HL-60/S4 treated with retinoic acid at 250 ng/mL for 4 days and 3 days (cell line): Measurements from ENCODE around the gene PDIK1L.
"Not testable (repeated sequence)": the region's sequence is repeated elsewhere in the genome, so short reads cannot be mapped to it uniquely, and the experiment has no call there.

Experiments
- in situ Hi-C: fragments of 300-500 bp; cut with MboI; formaldehyde crosslinking; loops from 2 replicates; pipeline ENCODE4 v1.7.0; 2022; ENCODE audit warnings: low sequenced_read_pairs

Gene PDIK1L

GRCh38 chr1:26089125-26089524, 22.5 kb upstream of the PDIK1L start:
- in situ Hi-C loops, result no loop called here

- in situ Hi-C loops, result no loop called here
These were observed 20.7 kb upstream of the PDIK1L start for GRCh38 chr1:26090893-26091292.

- in situ Hi-C loops, result no loop called here
These were observed 19.2 kb upstream of the PDIK1L start for GRCh38 chr1:26092422-26092821.

- in situ Hi-C loops, result not testable (repeated sequence)
These were observed 18.1 kb upstream of the PDIK1L start for GRCh38 chr1:26093569-26093968.

DNA sequence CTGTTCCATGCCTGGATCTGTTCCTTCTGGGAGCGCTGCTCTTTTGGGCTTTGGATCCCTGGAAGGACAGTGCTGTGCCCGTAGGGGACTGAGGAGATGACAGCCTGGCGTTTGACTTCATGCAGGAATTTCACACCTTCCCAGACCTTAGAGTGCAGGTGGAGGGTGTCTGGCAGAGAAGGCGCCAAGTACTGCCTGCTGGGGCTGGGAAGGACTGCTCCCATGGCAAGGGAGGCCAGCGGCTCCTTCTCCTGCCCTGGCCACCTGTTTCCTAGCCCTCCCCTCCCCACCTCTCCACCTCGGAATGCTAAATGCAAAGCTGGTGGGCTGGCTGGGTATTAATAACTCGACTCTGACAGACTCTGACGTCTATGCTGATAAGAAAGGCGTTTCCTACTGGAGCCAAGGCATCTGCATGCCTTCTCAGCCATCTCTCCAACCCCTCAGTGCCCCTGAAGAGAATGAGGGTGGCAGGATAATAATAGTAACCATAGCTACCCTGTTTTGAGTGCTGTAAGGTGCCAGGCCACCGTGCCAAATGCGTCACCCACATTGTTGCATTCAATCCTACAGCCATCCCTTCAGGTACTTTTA, 17.5 kb upstream of the PDIK1L start:
- in situ Hi-C loops, result no loop called here

GRCh38 chr1:26094677-26095383, 16.8 kb upstream of the PDIK1L start:
- in situ Hi-C loops, result no loop called here

DNA sequence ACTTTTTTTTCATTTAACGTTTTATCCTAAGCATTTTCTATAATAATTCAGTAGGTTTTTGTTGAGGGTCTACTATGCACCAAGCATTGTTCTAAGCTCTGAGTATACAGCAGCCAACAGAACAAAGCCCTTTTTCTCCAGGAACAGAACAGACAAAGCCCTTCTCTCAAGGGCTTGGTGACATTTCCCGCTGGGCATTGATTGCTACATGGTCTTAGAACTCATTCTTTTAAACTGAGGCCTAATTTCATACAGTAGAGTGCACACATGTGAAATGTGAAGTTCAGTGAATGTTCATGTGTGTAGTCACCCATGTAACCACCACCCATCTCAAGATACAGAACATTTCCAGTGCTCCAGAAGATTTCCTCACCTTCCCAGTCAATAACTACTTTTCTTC, 15.2 kb upstream of the PDIK1L start:
- in situ Hi-C loops, result no loop called here

GRCh38 chr1:26097696-26098095, 13.9 kb upstream of the PDIK1L start:
- in situ Hi-C loops, result no loop called here

- in situ Hi-C loops, result no loop called here
These were observed 13.0 kb upstream of the PDIK1L start for GRCh38 chr1:26098602-26099001.

DNA sequence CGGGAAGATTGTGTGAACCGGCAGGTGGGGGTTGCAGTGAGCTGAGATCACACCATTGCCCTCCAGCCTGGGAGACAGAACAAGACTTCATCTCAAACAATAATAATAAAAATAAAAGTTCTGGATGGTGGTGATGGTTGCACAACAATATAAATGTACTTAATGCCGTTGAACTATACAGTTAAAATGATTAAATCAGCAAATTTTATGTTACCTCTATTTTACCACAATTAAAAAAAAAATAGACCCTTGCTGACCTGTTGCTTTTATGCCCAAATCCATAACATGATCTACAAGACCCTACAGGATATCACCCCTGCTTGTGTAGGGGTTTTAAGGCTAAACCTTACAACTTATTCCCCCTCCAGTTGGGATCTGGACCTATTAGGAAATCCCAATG, 11.8 kb upstream of the PDIK1L start:
- in situ Hi-C loops, result no loop called here

DNA sequence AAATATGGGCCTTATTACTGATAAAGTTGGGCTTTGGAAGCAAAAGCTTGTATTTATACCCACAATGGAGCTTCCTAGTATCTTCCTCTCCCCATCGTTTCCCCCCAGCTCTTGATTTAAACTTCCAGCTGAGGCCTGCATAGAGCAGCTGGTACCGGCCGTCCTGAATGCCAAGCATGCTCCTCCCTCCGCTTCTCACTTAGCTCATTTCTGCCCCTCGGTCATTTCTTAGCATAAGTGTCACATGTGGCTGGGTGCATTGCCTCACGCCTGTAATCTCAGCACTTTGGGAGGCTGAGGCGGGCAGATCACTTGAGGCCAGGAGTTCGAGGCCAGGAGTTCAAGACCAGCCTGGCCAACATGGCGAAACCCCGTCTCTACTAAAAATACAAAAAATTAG, 11.4 kb upstream of the PDIK1L start:
- in situ Hi-C loops, result not testable (repeated sequence)

GRCh38 chr1:26102119-26102518, 9.5 kb upstream of the PDIK1L start:
- in situ Hi-C loops, result no loop called here

DNA sequence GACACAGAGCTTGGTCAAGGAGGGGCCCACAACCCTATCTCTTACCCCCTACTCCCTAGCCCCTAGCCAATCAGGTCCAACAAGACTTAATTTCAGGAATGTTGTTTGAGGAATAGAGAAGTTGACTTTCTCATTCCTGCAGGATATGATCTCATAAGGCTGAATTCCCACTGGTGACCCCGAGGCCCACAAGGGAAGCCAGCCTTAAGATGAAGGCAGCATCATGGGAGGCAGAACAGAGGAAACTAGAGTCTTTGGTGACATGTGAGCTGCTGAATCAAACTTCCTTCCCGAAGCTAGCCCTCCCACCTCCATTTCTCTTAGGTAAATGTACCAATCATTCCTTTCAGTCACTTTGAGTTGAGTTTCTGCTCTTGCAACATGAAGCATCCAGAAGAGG, 9.1 kb upstream of the PDIK1L start:
- in situ Hi-C loops, result no loop called here

DNA sequence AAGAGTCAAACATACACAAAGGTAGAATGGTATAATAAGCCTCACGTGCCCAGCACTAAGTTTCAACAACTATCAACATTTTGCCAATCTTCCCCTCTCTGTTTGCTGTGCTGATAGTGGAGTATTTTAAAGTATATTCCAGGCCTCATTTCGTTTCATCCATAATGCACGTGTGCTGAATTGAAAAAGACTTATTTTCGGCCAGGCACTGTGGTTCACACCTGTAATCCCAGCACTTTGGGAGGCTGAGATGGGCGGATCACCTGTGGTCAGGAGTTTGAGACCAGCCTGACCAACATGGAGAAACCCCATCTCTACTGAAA, 6.4 kb upstream of the PDIK1L start:
- in situ Hi-C loops, result not testable (repeated sequence)

- in situ Hi-C loops, result loop anchor here (5.0 kb wide), 1 partner anchor 38 kb away; no protein-coding TSS in a partner anchor
These were observed 2.1 kb upstream of the PDIK1L start for GRCh38 chr1:26109229-26110164.

DNA sequence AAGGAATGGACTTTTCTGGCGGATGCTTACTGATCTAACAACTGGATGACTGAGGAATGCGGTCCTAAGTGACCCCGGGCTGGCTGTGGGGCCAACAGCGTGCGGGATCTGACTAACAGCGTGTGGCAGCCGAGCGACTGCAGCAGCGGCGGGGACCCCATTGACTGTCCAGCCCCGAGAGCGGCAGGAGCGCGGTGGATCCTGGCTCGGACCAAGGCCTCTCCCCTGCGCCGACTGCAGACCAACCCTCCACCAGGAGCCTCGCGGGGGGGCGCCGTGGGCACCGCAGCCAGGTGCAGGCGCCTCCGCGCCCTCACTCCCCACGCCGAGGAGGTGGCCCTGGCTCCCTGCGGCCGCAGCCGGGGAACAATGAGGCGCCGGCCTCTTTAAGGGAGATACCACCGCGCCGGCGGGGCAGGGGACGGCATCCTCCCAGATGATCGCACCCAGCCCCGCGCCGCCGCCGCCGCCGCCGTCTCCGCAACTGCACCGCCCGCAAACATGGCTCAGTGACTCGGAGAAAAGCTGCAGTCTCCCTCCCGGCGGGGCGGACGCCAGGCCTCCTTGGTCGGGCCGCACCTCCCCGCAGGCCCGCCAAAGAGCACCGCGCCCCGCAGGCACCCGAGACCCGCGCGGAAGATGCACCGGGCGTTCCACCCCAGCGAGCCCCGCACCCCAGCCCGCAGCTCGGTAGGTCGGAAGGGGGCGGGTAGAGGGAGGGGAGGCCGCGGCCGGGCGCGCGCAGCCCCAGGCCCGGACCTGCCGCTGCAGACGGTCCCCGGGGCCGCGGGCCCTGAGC, 694 bp upstream of the PDIK1L start:
- in situ Hi-C loops, result loop anchor here (5.0 kb wide), 1 partner anchor 36 kb away; no protein-coding TSS in a partner anchor

DNA sequence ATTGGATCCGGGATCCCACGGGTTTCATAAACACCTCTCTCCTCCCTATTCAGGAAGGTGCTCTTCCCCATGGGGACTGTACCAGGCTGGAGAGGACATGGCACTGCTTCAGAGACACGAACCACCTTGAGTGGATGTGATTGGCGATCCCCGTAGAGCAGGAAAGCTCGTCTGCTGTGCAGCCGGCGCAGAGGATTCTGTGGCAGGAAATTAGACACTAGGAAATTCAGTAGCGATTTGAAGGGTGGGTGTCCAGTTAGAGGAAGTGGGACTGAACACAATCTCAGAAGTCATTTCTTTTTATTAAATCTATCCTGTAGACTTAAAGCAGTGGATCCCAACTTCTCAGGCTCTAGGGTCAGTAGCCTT, 767 bp downstream of the PDIK1L start:
- in situ Hi-C loops, result loop anchor here (5.0 kb wide), 1 partner anchor 35 kb away; no protein-coding TSS in a partner anchor

DNA sequence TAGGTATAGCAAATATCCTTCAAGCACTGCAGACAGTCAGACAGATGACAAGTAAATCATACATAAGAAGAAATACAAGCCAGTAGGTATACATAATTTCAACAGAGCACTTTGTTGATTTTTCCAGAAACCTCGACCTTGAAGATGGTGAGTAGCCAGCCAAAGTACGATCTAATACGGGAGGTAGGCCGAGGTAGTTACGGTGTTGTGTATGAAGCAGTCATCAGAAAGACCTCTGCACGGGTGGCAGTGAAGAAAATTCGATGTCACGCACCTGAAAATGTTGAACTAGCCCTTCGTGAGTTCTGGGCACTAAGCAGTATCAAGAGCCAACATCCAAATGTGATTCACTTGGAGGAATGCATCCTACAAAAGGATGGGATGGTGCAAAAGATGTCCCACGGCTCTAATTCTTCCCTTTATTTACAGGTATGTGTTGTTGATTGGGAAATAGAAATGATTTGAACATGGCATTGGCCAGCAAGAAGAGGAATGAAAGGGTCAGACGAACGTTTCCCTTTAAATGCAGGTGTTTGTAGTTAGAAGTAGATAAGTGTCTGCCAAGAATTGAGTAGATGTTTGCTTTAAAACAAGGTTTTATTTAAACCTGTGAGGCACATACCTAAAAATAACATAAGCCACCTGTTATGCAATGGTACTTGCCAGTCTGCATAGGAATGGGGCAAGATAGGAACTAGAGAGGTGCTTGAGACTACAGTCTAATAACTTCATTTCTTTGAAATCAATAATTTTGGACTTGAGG, 2.7 kb downstream of the PDIK1L start:
- in situ Hi-C loops, result loop anchor here (5.0 kb wide), 1 partner anchor 33 kb away; no protein-coding TSS in a partner anchor

DNA sequence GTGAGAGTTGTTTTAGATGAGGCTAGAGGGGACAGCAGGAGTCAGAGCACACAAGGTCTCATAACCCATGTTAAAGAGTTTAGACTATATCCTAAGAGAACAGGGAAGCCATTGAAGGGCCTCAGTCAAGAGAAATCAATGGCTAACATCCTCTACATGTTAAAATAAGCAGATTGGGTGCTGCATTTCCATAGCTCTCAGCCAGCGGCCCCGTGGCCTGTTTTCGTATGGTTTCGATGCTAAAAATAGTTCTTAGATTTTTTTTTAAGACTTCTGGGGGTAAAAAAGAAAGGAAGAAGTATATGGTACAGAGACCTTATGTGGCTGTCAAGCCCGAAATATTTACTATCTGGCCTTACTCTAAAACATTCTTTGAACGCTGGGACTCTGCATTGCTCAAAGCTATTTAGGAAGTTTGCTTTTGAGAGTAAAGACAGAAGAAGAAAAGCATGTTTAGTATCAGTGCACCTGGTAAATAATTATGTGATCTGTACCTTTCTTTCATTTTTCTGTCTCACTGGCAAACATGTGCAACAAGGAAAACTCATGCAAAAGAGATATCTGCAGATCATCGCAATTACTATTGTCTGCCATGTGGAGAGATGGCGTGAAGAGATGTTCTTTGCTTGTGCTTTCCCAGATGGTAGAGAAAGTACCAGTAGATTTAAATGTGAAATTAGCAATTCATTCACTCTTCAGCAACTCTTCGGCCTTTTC, 8.4 kb downstream of the PDIK1L start:
- in situ Hi-C loops, result no loop called here
